ENCODE data around the gene ERC1.

Gene ERC1

GRCh38 chr12:1469070-1469469 lies 478.0 kb downstream of the ERC1 start:
- Histone ChIP-seq H3K9ac (ENCODE audit: insufficient read length) (no peak overlapping the region), H3K4me3 (no peak overlapping the region), H3K36me3 (ENCODE audit: insufficient read depth, low read length) (no peaks in the 10 kb centered on the region), H3K27ac (no peak overlapping the region), H3K9me3 (ENCODE audit: low read depth, low read length) (no peaks in the 10 kb centered on the region)
- TF ChIP-seq FOXP2 (optimal IDR thresholded peaks at IDR 0.05; ENCODE audit: control extremely low read depth, extremely low read length, insufficient read depth) (no peak), EZH2 (IDR thresholded peaks at IDR 0.05) (no peak), POLR2AphosphoS5 (IDR thresholded peaks at IDR 0.05; ENCODE audit: borderline replicate concordance, low read depth, low read length) (no peak)
- no peak for DNase-seq (ENCODE audit: low read depth, low spot score)

DNA sequence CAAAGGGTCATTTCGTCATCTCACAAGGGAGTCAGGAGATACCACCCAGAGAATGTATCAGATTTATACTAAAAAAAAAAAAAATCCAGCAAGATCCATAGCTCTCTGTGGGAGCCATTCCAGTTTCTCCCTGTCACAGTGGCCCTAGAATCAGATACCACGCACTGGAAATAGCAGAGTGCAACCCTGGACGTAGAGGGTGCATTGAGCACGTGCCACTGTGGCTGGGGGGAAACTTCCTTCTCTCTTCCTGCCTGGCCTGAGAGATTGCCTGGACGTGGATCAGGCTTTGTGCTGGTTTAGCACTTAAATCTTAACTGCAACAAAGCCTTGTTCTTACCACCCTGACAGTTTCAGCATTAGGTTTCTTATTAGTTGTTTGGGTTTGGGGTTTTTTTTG lies 479.0 kb downstream of the ERC1 start:
- TF ChIP-seq POLR2AphosphoS5 (IDR thresholded peaks at IDR 0.05; ENCODE audit: borderline replicate concordance, low read depth, low read length) (no peak), EZH2 (IDR thresholded peaks at IDR 0.05) (no peak), FOXP2 (optimal IDR thresholded peaks at IDR 0.05; ENCODE audit: control extremely low read depth, extremely low read length, insufficient read depth) (no peak)
- no peak overlapping the region for H3K27ac ChIP-seq
- DNase-seq (ENCODE audit: low read depth, low spot score): no peak
- no peaks in the 10 kb centered on the region for H3K36me3 ChIP-seq (ENCODE audit: insufficient read depth, low read length)
- no peak overlapping the region for H3K9ac ChIP-seq (ENCODE audit: insufficient read length)
- H3K9me3 ChIP-seq (ENCODE audit: low read depth, low read length): no peaks in the 10 kb centered on the region
- H3K4me3 ChIP-seq: no peak overlapping the region

DNA sequence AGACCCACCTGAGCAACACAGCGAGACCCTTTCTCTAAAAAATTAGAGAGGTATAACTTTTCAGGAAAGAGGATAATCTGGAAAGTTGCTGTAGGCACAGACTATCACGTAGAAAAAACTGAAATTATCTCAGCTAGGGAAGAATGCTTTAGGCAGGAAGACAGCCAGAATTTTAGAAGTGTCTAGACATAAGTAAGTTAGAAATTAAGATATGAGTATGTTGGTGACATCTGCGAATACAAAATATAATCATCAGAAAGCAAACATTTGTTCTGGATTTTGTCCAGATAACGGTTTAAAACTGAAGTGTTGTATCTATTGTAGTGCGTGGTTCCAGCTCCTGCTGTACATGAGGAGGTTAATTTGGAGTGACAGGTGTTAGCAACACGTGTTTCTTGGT lies 480.2 kb downstream of the ERC1 start:
- Histone ChIP-seq H3K9me3 (ENCODE audit: low read depth, low read length) (no peaks in the 10 kb centered on the region), H3K9ac (ENCODE audit: insufficient read length) (no peak overlapping the region), H3K27ac (no peak overlapping the region), H3K4me3 (no peak overlapping the region), H3K36me3 (ENCODE audit: insufficient read depth, low read length) (no peaks in the 10 kb centered on the region)
- TF ChIP-seq EZH2 (IDR thresholded peaks at IDR 0.05): no peak
- TF ChIP-seq POLR2AphosphoS5 (IDR thresholded peaks at IDR 0.05; ENCODE audit: borderline replicate concordance, low read depth, low read length): no peak
- no peak for TF ChIP-seq FOXP2 (optimal IDR thresholded peaks at IDR 0.05; ENCODE audit: control extremely low read depth, extremely low read length, insufficient read depth)
- DNase-seq (ENCODE audit: low read depth, low spot score): no peak

- DNase-seq (ENCODE audit: low read depth, low spot score): no peak
- TF ChIP-seq POLR2AphosphoS5 (IDR thresholded peaks at IDR 0.05; ENCODE audit: borderline replicate concordance, low read depth, low read length) (no peak), EZH2 (IDR thresholded peaks at IDR 0.05) (no peak), FOXP2 (optimal IDR thresholded peaks at IDR 0.05; ENCODE audit: control extremely low read depth, extremely low read length, insufficient read depth) (no peak)
- no peak overlapping the region for H3K9ac ChIP-seq (ENCODE audit: insufficient read length)
Observed at GRCh38 chr12:1473418-1473817, 482.4 kb downstream of the ERC1 start.

DNA sequence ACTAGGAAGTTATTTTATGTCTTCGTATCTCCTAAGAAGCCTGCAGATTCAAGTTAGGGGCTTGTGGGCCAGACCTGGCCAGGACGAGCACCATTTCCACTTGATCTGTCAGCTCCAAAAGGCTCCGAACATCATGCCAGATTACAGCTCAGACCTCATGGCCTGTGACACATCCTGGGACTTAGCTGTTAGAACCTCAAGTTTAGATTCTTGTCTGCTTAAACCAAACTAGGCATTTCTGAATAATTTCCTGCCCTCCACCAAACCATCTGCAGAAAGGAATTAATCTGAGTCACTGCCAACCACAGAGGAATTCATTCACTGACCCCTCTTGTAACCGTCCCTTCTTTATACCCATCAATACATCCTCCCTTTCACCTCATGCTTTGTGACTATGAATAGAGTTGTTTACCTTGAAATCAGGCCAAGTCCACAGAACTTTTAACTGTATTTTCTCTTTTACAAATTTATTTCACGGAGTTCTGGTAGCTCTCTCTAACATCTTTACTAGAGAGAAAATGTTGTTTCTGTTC lies 483.1 kb downstream of the ERC1 start:
- Histone ChIP-seq H3K36me3 (ENCODE audit: insufficient read depth, low read length) (no peaks in the 10 kb centered on the region), H3K27ac (no peak overlapping the region), H3K4me3 (no peak overlapping the region)

More at GRCh38 chr12:1473418-1473817, 482.4 kb downstream of the ERC1 start:
- no peak overlapping the region for H3K4me3 ChIP-seq
- no peak overlapping the region for H3K27ac ChIP-seq
- H3K9me3 ChIP-seq (ENCODE audit: low read depth, low read length): no peaks in the 10 kb centered on the region
- H3K36me3 ChIP-seq (ENCODE audit: insufficient read depth, low read length): no peaks in the 10 kb centered on the region

DNA sequence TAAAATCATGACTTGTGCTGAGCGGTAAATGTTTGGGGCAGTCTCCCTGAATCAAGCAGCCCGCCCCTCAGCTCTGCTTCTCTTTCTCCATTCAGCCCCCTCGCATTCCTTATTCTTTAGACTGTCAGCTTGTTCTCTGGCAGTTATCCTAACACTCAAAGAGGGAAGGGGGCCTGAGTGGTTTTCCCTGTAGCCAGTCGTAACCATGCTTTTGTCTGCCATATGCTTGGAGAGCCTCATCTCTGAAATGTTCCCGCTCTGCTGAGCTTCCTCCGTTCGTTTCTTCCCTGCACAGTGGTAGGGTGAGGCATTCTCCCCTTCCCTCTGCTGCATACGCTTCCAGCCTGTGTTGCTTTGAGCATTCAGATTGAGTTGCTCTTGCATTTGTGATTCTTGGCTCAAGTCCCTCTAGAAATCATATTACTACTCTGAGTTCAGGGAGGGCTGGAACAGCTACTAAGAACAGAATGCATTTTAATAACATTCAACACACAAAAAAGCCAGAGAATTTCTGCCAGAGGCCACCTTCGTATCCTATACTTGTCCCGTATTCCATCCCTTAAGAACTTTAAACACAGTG lies 483.6 kb downstream of the ERC1 start:
- TF ChIP-seq POLR2AphosphoS5 (IDR thresholded peaks at IDR 0.05; ENCODE audit: borderline replicate concordance, low read depth, low read length) (no peak), FOXP2 (optimal IDR thresholded peaks at IDR 0.05; ENCODE audit: control extremely low read depth, extremely low read length, insufficient read depth) (no peak), EZH2 (IDR thresholded peaks at IDR 0.05) (no peak)
- H3K36me3 ChIP-seq (ENCODE audit: insufficient read depth, low read length): no peaks in the 10 kb centered on the region
- DNase-seq (ENCODE audit: low read depth, low spot score): no peak
- H3K4me3 ChIP-seq: no peak overlapping the region
- no peak overlapping the region for H3K27ac ChIP-seq
- H3K9ac ChIP-seq (ENCODE audit: insufficient read length): no peak overlapping the region
- H3K9me3 ChIP-seq (ENCODE audit: low read depth, low read length): no peaks in the 10 kb centered on the region

More for the DNA sequence above, 483.1 kb downstream of the ERC1 start:
- no peaks in the 10 kb centered on the region for H3K9me3 ChIP-seq (ENCODE audit: low read depth, low read length)
- TF ChIP-seq POLR2AphosphoS5 (IDR thresholded peaks at IDR 0.05; ENCODE audit: borderline replicate concordance, low read depth, low read length): no peak
- no peak for TF ChIP-seq EZH2 (IDR thresholded peaks at IDR 0.05)
- no peak for TF ChIP-seq FOXP2 (optimal IDR thresholded peaks at IDR 0.05; ENCODE audit: control extremely low read depth, extremely low read length, insufficient read depth)
- DNase-seq (ENCODE audit: low read depth, low spot score): no peak
- H3K9ac ChIP-seq (ENCODE audit: insufficient read length): no peak overlapping the region

GRCh38 chr12:1479645-1480044 lies 488.6 kb downstream of the ERC1 start:
- DNase-seq (ENCODE audit: low read depth, low spot score): no peak

GRCh38 chr12:1481326-1481725 lies 490.3 kb downstream of the ERC1 start:
- no peak overlapping the region for H3K4me3 ChIP-seq
- no peaks in the 10 kb centered on the region for H3K36me3 ChIP-seq (ENCODE audit: insufficient read depth, low read length)
- no peak for TF ChIP-seq FOXP2 (optimal IDR thresholded peaks at IDR 0.05; ENCODE audit: control extremely low read depth, extremely low read length, insufficient read depth)
- no peak for TF ChIP-seq EZH2 (IDR thresholded peaks at IDR 0.05)
- no peak for TF ChIP-seq POLR2AphosphoS5 (IDR thresholded peaks at IDR 0.05; ENCODE audit: borderline replicate concordance, low read depth, low read length)
- no peak overlapping the region for H3K27ac ChIP-seq
- no peak for DNase-seq (ENCODE audit: low read depth, low spot score)
- no peak overlapping the region for H3K9ac ChIP-seq (ENCODE audit: insufficient read length)
- no peaks in the 10 kb centered on the region for H3K9me3 ChIP-seq (ENCODE audit: low read depth, low read length)

More at GRCh38 chr12:1479645-1480044, 488.6 kb downstream of the ERC1 start:
- Histone ChIP-seq H3K4me3 (no peak overlapping the region), H3K36me3 (ENCODE audit: insufficient read depth, low read length) (no peaks in the 10 kb centered on the region), H3K9ac (ENCODE audit: insufficient read length) (no peak overlapping the region), H3K27ac (no peak overlapping the region), H3K9me3 (ENCODE audit: low read depth, low read length) (no peaks in the 10 kb centered on the region)
- TF ChIP-seq POLR2AphosphoS5 (IDR thresholded peaks at IDR 0.05; ENCODE audit: borderline replicate concordance, low read depth, low read length) (no peak), EZH2 (IDR thresholded peaks at IDR 0.05) (no peak), FOXP2 (optimal IDR thresholded peaks at IDR 0.05; ENCODE audit: control extremely low read depth, extremely low read length, insufficient read depth) (no peak)

DNA sequence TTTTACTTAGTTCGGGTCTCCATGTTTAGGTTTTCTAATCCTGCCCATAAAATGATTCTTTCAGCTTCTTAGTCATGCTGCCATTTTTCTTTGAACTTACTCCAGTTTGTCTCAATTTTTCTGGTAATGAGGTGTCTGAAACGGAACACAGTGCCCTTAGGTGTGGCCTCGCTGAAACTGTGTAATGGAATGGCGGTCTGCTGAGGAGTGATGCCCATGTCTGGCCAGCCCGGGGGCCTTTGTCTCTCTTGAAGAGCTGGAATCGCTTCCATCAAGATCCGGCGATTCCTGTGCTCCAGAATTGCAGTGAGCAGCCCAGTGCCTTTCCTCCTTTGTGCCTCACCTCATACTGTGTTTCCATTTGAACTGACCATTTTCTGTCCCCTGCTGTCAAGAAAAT lies 490.9 kb downstream of the ERC1 start:
- Histone ChIP-seq H3K9ac (ENCODE audit: insufficient read length) (no peak overlapping the region), H3K9me3 (ENCODE audit: low read depth, low read length) (no peaks in the 10 kb centered on the region), H3K27ac (no peak overlapping the region), H3K36me3 (ENCODE audit: insufficient read depth, low read length) (no peaks in the 10 kb centered on the region), H3K4me3 (no peak overlapping the region)
- no peak for TF ChIP-seq EZH2 (IDR thresholded peaks at IDR 0.05)
- no peak for TF ChIP-seq FOXP2 (optimal IDR thresholded peaks at IDR 0.05; ENCODE audit: control extremely low read depth, extremely low read length, insufficient read depth)
- no peak for DNase-seq (ENCODE audit: low read depth, low spot score)
